Measurements from ENCODE around the gene PHC1. TPM values are rescaled to one million over a fixed set of nuclear protein-coding genes. Genes with fewer than 3 reads are reported as not detected.

PHC1 gene
- total and polyA plus RNA-seq, 11 donors: 14.1 to 38.2 (median 24.7) TPM

DNA sequence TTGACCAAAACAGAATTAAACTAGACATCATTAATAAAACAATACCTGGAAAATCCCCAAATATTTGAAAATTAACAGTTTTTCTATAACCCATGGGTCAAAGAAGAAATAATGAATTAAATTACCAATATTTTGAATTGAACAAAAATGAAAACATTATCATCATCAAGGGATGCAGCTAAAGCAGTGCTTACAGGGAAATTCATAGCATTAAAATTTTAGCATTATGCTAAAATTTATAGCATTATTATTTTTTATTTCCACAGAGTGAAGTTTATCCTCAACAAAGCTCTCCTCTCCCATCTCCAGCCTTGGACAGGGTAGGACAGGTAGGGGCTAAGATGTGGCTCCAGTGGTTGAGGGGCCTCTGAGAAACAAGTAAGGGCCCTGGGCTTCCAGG is 54.5 kb downstream of the PHC1 start:
- intact Hi-C loops (cut with DNase I): no loop called here
- Histone ChIP-seq H3K9me3 (peaks cover 0 to 44% (median 21%) of the 10 kb centered on the region in 12 donors), H3K27me3 (no peaks in the 10 kb centered on the region), H3K36me3 (no peaks in the 10 kb centered on the region), H3K4me1 (no peaks in the 10 kb centered on the region), H3K27ac (no peak overlapping the region), H3K4me3 (no peak overlapping the region)
- DNase-seq: no peak
- TF ChIP-seq, protein P1, sequence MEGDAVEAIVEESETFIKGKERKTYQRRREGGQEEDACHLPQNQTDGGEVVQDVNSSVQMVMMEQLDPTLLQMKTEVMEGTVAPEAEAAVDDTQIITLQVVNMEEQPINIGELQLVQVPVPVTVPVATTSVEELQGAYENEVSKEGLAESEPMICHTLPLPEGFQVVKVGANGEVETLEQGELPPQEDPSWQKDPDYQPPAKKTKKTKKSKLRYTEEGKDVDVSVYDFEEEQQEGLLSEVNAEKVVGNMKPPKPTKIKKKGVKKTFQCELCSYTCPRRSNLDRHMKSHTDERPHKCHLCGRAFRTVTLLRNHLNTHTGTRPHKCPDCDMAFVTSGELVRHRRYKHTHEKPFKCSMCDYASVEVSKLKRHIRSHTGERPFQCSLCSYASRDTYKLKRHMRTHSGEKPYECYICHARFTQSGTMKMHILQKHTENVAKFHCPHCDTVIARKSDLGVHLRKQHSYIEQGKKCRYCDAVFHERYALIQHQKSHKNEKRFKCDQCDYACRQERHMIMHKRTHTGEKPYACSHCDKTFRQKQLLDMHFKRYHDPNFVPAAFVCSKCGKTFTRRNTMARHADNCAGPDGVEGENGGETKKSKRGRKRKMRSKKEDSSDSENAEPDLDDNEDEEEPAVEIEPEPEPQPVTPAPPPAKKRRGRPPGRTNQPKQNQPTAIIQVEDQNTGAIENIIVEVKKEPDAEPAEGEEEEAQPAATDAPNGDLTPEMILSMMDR (IDR thresholded peaks at IDR 0.05): no peak
- TF ChIP-seq POLR2A (IDR thresholded peaks at IDR 0.05): no peak
- ATAC-seq: no peak

DNA sequence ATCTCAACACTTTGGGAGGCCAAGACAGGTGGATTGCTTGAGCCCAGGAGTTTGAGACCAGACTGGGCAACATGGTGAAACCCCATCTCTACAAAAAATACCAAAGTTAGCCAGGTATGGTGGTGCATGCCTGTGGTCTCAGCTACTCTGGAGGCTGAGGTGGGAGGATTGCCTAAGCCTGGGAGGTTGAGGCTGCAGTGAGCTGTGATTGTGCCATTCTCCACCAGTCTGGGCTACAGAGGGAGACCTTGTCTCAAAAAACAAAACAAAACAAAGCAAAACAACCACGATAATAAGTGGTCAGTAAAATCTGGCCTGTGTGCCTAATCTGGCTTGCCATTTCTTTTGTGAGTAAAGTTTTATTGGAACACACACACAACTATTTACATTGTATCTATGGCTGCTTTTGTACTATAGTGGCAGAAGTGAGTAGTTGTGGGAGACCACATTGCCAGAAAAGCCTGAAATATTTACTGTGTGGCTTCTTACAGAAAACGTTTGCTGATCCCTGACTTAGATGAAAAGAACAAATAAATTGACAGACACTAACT is 55.6 kb downstream of the PHC1 start:
- WGBS, 4 donors: 73 to 84% (median 77%) methylated on average over 2 of the region's 2 CpGs
- Histone ChIP-seq H3K4me3 (no peak overlapping the region), H3K27ac (no peak overlapping the region), H3K36me3 (no peaks in the 10 kb centered on the region), H3K27me3 (no peaks in the 10 kb centered on the region), H3K4me1 (no peaks in the 10 kb centered on the region), H3K9me3 (peaks cover 0 to 54% (median 22%) of the 10 kb centered on the region in 12 donors)
- DNase-seq: no peak
- TF ChIP-seq, protein P1 (IDR thresholded peaks at IDR 0.05): no peak
- TF ChIP-seq POLR2A (IDR thresholded peaks at IDR 0.05): no peak
- ATAC-seq: no peak
- intact Hi-C loops (cut with DNase I): no loop called here

DNA sequence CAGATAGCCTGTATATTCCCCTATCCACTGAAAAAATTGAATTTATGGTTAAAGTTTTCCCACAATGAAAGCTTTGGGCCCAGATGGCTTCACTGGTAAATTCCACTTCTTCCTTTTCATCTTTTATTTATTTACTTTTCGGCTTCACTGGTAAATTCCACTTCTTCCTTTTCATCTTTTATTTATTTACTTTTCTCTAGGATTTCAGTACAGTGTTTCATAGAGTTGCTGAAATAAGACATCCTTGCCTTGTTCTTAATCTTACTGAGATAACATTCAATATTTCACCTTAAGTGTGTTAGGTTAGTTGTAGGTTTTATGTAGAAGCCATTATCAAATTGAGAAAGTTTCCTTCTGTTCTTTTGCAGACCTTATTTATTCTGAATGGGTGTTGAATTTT is 56.1 kb downstream of the PHC1 start:
- no peak overlapping the region for H3K4me3 ChIP-seq
- 85 to 89% (median 87%) methylated on average over 1 of the region's 1 CpG for WGBS, 4 donors
- H3K9me3 ChIP-seq: peaks cover 0 to 54% (median 22%) of the 10 kb centered on the region in 12 donors
- intact Hi-C loops (cut with DNase I): no loop called here
- ATAC-seq: no peak
- no peaks in the 10 kb centered on the region for H3K27me3 ChIP-seq
- H3K27ac ChIP-seq: no peak overlapping the region
- DNase-seq: no peak
- no peaks in the 10 kb centered on the region for H3K4me1 ChIP-seq
- TF ChIP-seq, protein P1 (IDR thresholded peaks at IDR 0.05): no peak
- TF ChIP-seq POLR2A (IDR thresholded peaks at IDR 0.05): no peak
- no peaks in the 10 kb centered on the region for H3K36me3 ChIP-seq

DNA sequence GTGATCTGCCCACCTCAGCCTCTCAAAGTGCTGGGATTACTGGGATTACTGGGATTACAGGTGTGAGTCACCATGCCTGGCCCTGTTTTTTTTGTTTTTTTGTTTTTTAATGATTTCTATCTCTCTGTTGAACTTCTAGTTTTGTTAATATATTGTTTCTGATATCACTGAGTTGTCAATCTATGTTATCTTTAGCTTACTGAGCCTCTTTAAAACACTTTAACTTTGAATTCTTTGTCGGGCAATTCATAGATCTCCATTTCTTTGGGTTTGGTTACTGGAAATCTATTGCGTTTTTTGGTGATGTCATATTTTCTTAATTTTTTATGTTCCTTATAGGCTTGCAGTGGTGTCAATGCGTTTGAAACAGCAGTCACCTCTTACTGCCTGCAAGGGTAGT is 65.8 kb downstream of the PHC1 start:
- ATAC-seq: no peak
- TF ChIP-seq, protein P1 (IDR thresholded peaks at IDR 0.05): no peak
- no peak for TF ChIP-seq POLR2A (IDR thresholded peaks at IDR 0.05)
- 90 to 95% (median 93%) methylated on average over 3 of the region's 3 CpGs for WGBS, 4 donors

More for the DNA sequence above, 65.8 kb downstream of the PHC1 start:
- Histone ChIP-seq H3K36me3 (no peaks in the 10 kb centered on the region), H3K4me1 (peaks cover 0 to 4% (median 0%) of the 10 kb centered on the region in 12 donors), H3K27ac (no peak overlapping the region), H3K9me3 (peaks cover 0 to 46% (median 19%) of the 10 kb centered on the region in 12 donors), H3K4me3 (no peak overlapping the region), H3K27me3 (no peaks in the 10 kb centered on the region)
- DNase-seq: no peak
- intact Hi-C loops (cut with DNase I): no loop called here

Data from heart left ventricle (tissue), 16 donors.